Fibroblast of lung (primary cell): ENCODE data around the gene EXD2. TPM values are rescaled to one million over a fixed set of nuclear protein-coding genes. Genes with fewer than 3 reads are reported as not detected.
A peak's percentile ranks its signal among the peaks of the same experiment; 100 is the strongest.

Source experiments
- DNase-seq, 2 donors: peaks; one replicate each; pipeline versions ENCODE4 v3.0.0 to v3.0.0-alpha.2; 2010; ENCODE audit warnings: low read depth in 2 of 2
- H2AFZ ChIP-seq: 2 replicates; pipeline ENCODE4 v1.5.1; 2012; ENCODE audit warnings: low read length, control low read depth, inconsistent platforms
- H3K27ac ChIP-seq: 2 replicates; pipeline ENCODE4 v1.5.1; 2011; ENCODE audit warnings: low read length, control low read depth; ENCODE audit not compliant: insufficient read depth
- H3K27me3 ChIP-seq: 2 replicates; pipeline ENCODE4 v1.5.1; 2011; ENCODE audit warnings: mild to moderate bottlenecking, low read length; ENCODE audit not compliant: control insufficient read depth, insufficient read depth
- H3K36me3 ChIP-seq: 2 replicates; pipeline ENCODE4 v1.5.1; 2011; ENCODE audit warnings: low read length; ENCODE audit not compliant: control insufficient read depth, insufficient read depth
- H3K4me1 ChIP-seq: 2 replicates; pipeline ENCODE4 v1.5.1; 2011; ENCODE audit warnings: low read length; ENCODE audit not compliant: control insufficient read depth, insufficient read depth; ENCODE audit errors: extremely low read depth
- H3K4me2 ChIP-seq: 2 replicates; pipeline ENCODE4 v1.5.1; 2011; ENCODE audit warnings: low read length, control low read depth; ENCODE audit not compliant: insufficient read depth; ENCODE audit errors: extremely low read depth
- H3K4me3 ChIP-seq, 4 experiments: fragments of 200-600 bp in 1 of 4; sonication (generic) in 1 of 4; replicated peaks in 1 of 4; 2 replicates each; pipeline ENCODE4 v1.5.1; 2011 to 2016; ENCODE audit warnings: low read length in 4 of 4, low read depth in 3 of 4, mild to moderate bottlenecking in 3 of 4, control low read depth in 2 of 4, inconsistent platforms in 1 of 4, mixed read lengths in 1 of 4; ENCODE audit not compliant: insufficient read depth in 1 of 4; ENCODE audit errors: control extremely low read depth in 1 of 4
- H3K79me2 ChIP-seq: 2 replicates; pipeline ENCODE4 v1.5.1; 2012; ENCODE audit warnings: mild to moderate bottlenecking, low read length, inconsistent platforms; ENCODE audit not compliant: control insufficient read depth, insufficient read depth
- H3K9ac ChIP-seq: 2 replicates; pipeline ENCODE4 v1.5.1; 2011; ENCODE audit warnings: mild to moderate bottlenecking, low read length, control low read depth; ENCODE audit not compliant: insufficient read depth
- H3K9me3 ChIP-seq: 2 replicates; pipeline ENCODE4 v1.5.1; 2012; ENCODE audit warnings: low read depth, low read length; ENCODE audit not compliant: control insufficient read depth, insufficient read depth
- H4K20me1 ChIP-seq: 2 replicates; pipeline ENCODE4 v1.5.1; 2011; ENCODE audit warnings: low read length; ENCODE audit not compliant: control insufficient read depth, insufficient read depth; ENCODE audit errors: extremely low read depth
- CTCF ChIP-seq, 2 donors: IDR thresholded peaks in 1 of 2; conservative IDR thresholded peaks in 1 of 2; 1 replicate in 1 of 2; 2 replicates in 1 of 2; pipeline ENCODE4 v1.5.1; 2011 to 2012; ENCODE audit warnings: low read length in 2 of 2, control low read depth in 1 of 2, inconsistent platforms in 1 of 2, low read depth in 1 of 2, mild to moderate bottlenecking in 1 of 2
- EZH2 ChIP-seq: IDR thresholded peaks from 2 replicates; pipeline ENCODE4 v1.5.1; 2012; ENCODE audit warnings: low read length, control low read depth, mild to moderate bottlenecking; ENCODE audit errors: missing control alignments
- polyA plus RNA-seq, 2 donors: library from polyadenylated mRNA; depleted of rRNA in 1 of 2; stranded (reverse) in 1 of 2; unstranded in 1 of 2; fragments of >200 nt; gene quantifications; 2 replicates each; pipeline ENCODE4 v1.2.1, GENCODE V29; 2011 to 2012; ENCODE audit warnings: missing spikeins in 1 of 2
- total RNA-seq: library from RNA; depleted of rRNA; stranded (reverse); fragments of >200 nt; gene quantifications from 2 replicates; pipeline ENCODE4 v1.2.1, GENCODE V29; 2014

The EXD2 gene
- total and polyA plus RNA-seq, 2 donors (not counting 1 experiment from before 2014, with no cell fraction given), result 25.5 to 27.7 TPM

GRCh38 chr14:69153873-69154270, 37.4 kb upstream of the EXD2 start:
- TF ChIP-seq CTCF (conservative IDR thresholded peaks at IDR 0.05 in 1 of 2, IDR thresholded peaks at IDR 0.05 in 1 of 2; ENCODE audit: low read depth in 1 of 2, low read length in 2 of 2) (no peak), EZH2 (no peak)
- Histone ChIP-seq H3K4me2 (peak overlapping the region; percentile 79), H2AFZ (peak overlapping the region; percentile 58), H3K9me3 (no peaks in the 10 kb centered on the region), H3K79me2 (peaks cover 33% of the 10 kb centered on the region), H3K27ac (peak overlapping the region; percentile 69), H3K4me1 (peaks cover 9% of the 10 kb centered on the region), H4K20me1 (no peaks in the 10 kb centered on the region), H3K27me3 (no peaks in the 10 kb centered on the region), H3K4me3 (peak overlapping the region; percentile 68 to 90 (median 80)), H3K36me3 (no peaks in the 10 kb centered on the region), H3K9ac (peak overlapping the region; percentile 79)
- peak in 1 of 2 donors; percentile 29 for DNase-seq

DNA sequence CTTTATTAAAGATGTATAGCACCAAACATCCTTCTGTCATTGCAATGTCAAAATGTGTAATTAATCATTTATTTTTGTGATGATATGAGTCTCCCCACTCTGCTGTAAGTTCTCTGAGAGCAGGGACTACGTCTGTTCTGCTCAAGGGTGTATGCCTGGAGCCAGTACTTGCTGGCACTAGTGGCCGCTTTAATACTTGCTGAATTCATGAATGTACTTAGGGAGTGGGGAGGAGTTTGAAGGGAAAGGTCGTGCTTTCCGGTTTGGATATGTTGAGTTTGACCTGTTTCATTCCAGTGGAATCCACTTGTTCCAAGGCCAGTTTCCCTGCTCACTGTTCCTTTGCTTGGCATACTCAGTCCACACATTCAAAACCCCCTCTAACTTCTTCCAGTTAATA, 36.5 kb upstream of the EXD2 start:
- Histone ChIP-seq H3K36me3 (no peaks in the 10 kb centered on the region), H3K9ac (no peak overlapping the region), H3K4me3 (no peak overlapping the region), H3K27ac (no peak overlapping the region), H3K27me3 (no peaks in the 10 kb centered on the region), H3K4me2 (no peak overlapping the region), H2AFZ (no peak overlapping the region), H4K20me1 (no peaks in the 10 kb centered on the region), H3K4me1 (peaks cover 4% of the 10 kb centered on the region), H3K79me2 (peaks cover 25% of the 10 kb centered on the region), H3K9me3 (no peaks in the 10 kb centered on the region)
- peak; percentile 23 to 41 for DNase-seq
- TF ChIP-seq EZH2, result no peak
- no peak for TF ChIP-seq CTCF (conservative IDR thresholded peaks at IDR 0.05 in 1 of 2, IDR thresholded peaks at IDR 0.05 in 1 of 2; ENCODE audit: low read depth in 1 of 2, low read length in 2 of 2)

DNA sequence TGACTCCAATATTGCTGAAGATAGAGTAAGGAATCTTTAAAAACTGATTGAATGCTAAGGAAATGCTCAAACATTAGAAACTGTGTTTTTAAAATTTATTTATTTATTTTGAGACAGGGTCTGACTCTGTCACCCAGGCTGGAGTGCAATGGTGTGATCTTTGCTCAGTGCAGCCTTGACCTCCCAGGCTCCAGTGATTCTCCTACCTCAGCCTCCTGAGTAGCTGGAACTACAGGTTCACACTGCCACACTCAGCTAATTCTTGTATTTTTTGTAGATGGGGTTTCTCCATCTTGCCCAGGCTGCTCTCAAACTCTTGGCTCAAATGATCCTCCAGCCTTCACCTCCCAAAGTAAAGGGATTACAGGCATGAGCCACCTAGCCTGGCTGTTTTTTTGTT, 35.1 kb upstream of the EXD2 start:
- H3K4me3 ChIP-seq, result no peak overlapping the region

More for the DNA sequence above, 35.1 kb upstream of the EXD2 start:
- H3K9ac ChIP-seq, result no peak overlapping the region
- H3K79me2 ChIP-seq, result peaks cover 11% of the 10 kb centered on the region
- DNase-seq, result no peak
- no peak overlapping the region for H3K4me2 ChIP-seq
- no peak overlapping the region for H3K27ac ChIP-seq
- peaks cover 4% of the 10 kb centered on the region for H3K27me3 ChIP-seq
- TF ChIP-seq CTCF (conservative IDR thresholded peaks at IDR 0.05 in 1 of 2, IDR thresholded peaks at IDR 0.05 in 1 of 2; ENCODE audit: low read depth in 1 of 2, low read length in 2 of 2) (no peak), EZH2 (no peak)
- no peaks in the 10 kb centered on the region for H3K4me1 ChIP-seq
- H3K36me3 ChIP-seq, result no peaks in the 10 kb centered on the region
- no peak overlapping the region for H2AFZ ChIP-seq
- H3K9me3 ChIP-seq, result no peaks in the 10 kb centered on the region
- no peaks in the 10 kb centered on the region for H4K20me1 ChIP-seq
